GM19324 (cell line): ENCODE data around the gene PIK3C3.
"Not testable (repeated sequence)": the region's sequence is repeated elsewhere in the genome, so short reads cannot be mapped to it uniquely, and the experiment has no call there.

Source experiments
- ATAC-seq: cut with Tn5 transposase; IDR thresholded peaks from one replicate; pipeline ENCODE4 v1.9.1; 2021; ENCODE audit warnings: mild to moderate bottlenecking, moderate library complexity; ENCODE audit not compliant: unreplicated experiment, low FRiP score

PIK3C3 gene

GRCh38 chr18:42068030-42068429 is 113.0 kb downstream of the PIK3C3 start:
- ATAC-seq = no peak

- no peak for ATAC-seq
These were observed 114.0 kb downstream of the PIK3C3 start for GRCh38 chr18:42069036-42069435.

- no peak for ATAC-seq
These were observed 117.4 kb downstream of the PIK3C3 start for GRCh38 chr18:42072407-42072806.

GRCh38 chr18:42074704-42075103 is 119.7 kb downstream of the PIK3C3 start:
- ATAC-seq = no peak

GRCh38 chr18:42078711-42079110 is 123.7 kb downstream of the PIK3C3 start:
- no peak for ATAC-seq

- no peak for ATAC-seq
These were observed 125.3 kb downstream of the PIK3C3 start for GRCh38 chr18:42080340-42080739.

- ATAC-seq = no peak
These were observed 127.6 kb downstream of the PIK3C3 start for GRCh38 chr18:42082415-42083234.

- no peak for ATAC-seq
These were observed 131.3 kb downstream of the PIK3C3 start for GRCh38 chr18:42086288-42086687.

GRCh38 chr18:42087235-42087634 is 132.2 kb downstream of the PIK3C3 start:
- ATAC-seq = no peak

- no peak for ATAC-seq
These were observed 132.8 kb downstream of the PIK3C3 start for GRCh38 chr18:42087876-42088275.

- ATAC-seq = no peak
These were observed 137.8 kb downstream of the PIK3C3 start for GRCh38 chr18:42092848-42093247.

- ATAC-seq = no peak
These were observed 139.8 kb downstream of the PIK3C3 start for GRCh38 chr18:42094875-42095274.

- no peak for ATAC-seq
These were observed 140.8 kb downstream of the PIK3C3 start for GRCh38 chr18:42095732-42096377.

GRCh38 chr18:42100248-42100647 is 145.2 kb downstream of the PIK3C3 start:
- ATAC-seq = no peak

GRCh38 chr18:42100911-42101310 is 145.9 kb downstream of the PIK3C3 start:
- ATAC-seq = no peak

- ATAC-seq = no peak
These were observed 150.4 kb downstream of the PIK3C3 start for GRCh38 chr18:42105394-42105793.

- no peak for ATAC-seq
These were observed 151.8 kb downstream of the PIK3C3 start for GRCh38 chr18:42106784-42107183.

GRCh38 chr18:42107287-42107686 is 152.3 kb downstream of the PIK3C3 start:
- ATAC-seq = no peak

GRCh38 chr18:42107691-42108450 is 152.8 kb downstream of the PIK3C3 start:
- no peak for ATAC-seq

GRCh38 chr18:42112147-42112546 is 157.1 kb downstream of the PIK3C3 start:
- not testable (repeated sequence) for ATAC-seq
